ENCODE measurements around the gene FMNL2.
A peak's percentile ranks its signal among the peaks of the same experiment; 100 is the strongest.
"Not testable (repeated sequence)": the region's sequence is repeated elsewhere in the genome, so short reads cannot be mapped to it uniquely, and the experiment has no call there.

FMNL2 gene

DNA sequence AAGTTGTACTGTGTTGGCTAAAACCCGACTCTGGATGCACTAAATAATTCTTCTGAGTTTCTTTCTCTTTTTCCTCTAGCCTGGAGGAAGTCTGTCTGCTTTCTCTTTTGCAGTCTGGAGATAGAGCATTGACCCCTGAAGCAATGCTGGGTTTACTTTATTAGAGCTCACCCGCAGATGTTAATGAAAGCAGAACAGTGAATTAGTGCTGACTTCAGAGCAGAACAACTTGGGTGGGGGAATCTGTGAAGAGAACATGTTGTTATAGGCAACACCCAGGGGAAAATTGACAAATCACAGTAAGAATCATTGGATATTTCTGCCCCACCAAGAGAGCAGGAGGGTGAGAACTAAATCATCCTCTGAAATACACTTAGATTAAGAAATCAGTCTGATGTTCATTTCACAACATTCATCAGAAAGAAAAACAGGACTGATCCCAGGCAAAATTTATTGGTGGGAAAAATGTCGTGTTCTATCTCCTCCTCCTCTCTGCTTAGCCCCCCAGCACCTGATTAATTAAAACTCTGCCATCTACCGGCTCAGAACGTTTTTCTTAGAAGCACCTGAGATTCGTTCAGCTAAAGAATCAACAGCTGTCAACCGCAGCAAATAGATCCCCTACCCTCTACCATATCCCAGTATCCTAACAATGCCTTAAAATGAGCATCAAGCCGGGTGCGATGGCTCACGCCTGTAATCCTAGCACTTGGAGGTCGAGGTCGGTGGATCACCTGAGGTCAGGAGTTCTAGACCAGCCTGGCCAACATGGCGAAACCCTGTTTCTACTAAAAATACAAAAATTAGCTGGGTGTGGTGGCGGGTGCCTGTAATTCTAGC, 165.1 kb downstream of the FMNL2 start:
- DNase-seq, result peak; percentile 93

DNA sequence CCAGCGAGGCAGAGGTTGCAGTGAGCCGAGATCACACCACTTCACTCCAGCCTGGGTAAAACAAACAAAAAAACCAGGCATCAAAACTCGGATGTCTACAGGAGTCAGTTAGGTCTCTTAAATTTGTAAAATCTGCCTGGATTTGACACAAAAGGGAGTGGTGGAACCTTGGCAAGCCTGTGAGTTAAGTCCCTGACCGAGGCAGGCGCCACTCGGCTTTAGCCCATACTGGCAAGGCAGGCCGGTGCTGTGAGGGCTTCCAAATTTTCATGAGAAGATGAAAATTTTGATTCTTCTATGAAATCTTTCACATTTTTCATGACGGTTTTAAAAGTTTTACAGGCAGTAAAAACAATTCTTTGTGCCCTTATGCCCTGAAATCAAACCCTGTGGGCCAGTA, 165.8 kb downstream of the FMNL2 start:
- no peak for DNase-seq

GRCh38 chr2:152501666-152502065, 166.7 kb downstream of the FMNL2 start:
- DNase-seq, result no peak

DNA sequence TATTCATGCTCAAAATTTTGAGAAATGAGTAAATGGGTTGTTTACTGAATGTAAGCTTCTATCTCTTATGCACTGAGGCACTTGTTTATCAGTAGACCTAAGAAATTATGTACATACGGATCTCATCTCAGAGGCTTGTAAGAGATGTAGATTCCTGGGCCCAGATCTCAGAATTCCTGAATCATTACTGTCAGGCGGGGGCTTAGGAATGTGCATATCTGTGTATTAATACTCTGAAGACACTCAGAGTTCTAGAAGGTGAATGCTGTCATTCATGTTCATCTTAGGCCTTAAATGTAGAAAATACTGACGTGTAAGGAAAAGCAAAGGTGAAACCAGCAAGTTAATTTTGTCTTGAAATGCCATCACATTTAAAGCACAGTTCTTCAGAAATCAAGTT, 169.6 kb downstream of the FMNL2 start:
- no peak for DNase-seq

GRCh38 chr2:152505495-152505906, 170.5 kb downstream of the FMNL2 start:
- DNase-seq, result peak; percentile 84

DNA sequence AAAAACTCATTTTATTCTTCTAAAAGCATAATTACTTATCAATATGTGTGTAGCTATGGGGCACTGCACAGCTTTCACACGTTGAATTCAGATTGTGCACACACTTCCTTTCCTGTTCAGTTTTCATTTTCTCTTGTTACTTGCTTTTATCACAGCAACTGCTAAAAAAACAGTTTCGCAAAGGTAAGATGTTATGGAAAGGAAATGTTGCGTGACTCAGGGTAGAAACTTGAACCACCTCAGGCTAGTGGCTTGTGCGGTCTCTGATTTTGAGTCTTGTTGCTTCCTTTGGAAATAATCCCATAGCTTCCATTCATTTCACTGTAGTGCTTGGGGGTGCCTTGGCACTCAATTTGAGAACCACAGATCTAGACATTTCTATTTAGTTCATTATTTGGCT, 171.9 kb downstream of the FMNL2 start:
- DNase-seq, result no peak

DNA sequence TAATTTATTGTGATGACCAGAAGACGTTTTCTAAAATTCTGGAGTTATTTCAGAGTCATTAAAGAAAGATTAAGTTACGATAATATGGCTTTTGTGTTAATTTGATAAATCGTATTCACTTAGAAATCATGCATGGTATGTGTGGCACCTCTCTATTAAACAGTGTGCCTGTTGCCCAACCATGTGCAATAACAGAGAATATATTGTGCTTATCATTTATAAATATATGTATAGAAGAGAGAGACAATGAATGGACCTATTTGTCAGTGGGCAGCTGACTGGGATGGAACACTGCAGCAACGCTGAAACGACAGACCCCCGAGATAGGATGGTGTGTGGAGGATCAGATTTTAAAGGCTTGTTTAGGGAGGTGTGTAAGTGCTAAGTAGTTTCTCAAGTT, 172.9 kb downstream of the FMNL2 start:
- no peak for DNase-seq

GRCh38 chr2:152508446-152508845, 173.5 kb downstream of the FMNL2 start:
- no peak for DNase-seq

- no peak for DNase-seq
Observed at GRCh38 chr2:152509772-152510491, 175.0 kb downstream of the FMNL2 start.

- DNase-seq, result no peak
Observed at GRCh38 chr2:152510621-152511020, 175.6 kb downstream of the FMNL2 start.

DNA sequence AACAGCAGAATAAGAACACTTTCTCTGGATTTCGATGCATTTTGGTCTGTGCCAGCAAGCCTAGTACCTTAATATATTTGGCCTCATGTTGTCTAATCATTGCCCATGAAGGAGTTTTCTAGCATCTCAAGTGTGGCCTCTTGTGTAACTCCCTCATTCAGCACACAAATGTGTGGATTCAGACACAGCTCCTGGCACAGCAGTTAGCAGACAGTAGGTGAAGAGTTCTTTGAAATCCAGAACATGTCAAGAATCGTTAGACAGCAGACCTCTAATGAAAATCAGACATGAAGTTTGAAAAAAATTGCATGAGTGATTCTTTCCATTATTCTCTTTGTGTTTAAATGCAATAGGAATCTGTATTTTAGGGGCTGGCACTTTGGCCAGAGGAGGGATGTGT, 177.0 kb downstream of the FMNL2 start:
- DNase-seq, result no peak

DNA sequence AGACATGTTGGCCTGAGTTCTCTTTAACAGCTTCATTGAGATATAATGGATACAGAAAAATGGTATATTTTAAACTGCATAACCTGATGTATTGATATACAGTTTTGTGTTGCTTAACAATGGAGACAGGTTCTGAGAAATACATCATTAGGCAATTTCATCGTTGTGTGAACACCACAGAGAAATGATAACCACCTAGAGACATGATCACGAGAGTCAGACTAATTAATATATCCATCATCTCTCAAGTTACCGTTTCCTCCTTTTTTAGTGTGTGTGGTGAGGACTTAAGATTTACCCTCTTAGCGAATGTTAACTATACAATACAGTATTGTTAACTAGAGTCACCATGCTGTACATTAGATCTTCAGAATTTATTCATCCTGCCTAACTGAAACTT, 178.1 kb downstream of the FMNL2 start:
- no peak for DNase-seq

DNA sequence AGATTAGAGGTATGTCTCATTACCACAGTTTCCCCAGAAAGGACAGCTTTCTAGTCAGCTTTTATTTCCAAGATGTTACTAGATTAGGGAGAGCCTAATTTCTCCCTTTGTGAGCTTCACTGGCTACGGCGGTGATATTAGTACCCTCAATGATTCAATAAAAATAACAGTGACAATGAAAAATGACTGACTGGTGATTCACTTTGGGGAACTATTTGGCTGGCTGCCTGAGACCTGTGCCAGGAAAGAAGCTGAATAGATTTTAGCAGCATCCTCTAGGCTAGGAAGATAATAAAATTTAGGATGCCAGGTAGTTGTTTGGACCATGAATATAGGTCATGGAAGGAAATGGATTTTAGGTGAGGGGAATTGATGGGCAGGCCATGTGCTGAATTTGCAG, 178.7 kb downstream of the FMNL2 start:
- DNase-seq, result no peak

- DNase-seq, result no peak
Observed at GRCh38 chr2:152518034-152518433, 183.1 kb downstream of the FMNL2 start.

DNA sequence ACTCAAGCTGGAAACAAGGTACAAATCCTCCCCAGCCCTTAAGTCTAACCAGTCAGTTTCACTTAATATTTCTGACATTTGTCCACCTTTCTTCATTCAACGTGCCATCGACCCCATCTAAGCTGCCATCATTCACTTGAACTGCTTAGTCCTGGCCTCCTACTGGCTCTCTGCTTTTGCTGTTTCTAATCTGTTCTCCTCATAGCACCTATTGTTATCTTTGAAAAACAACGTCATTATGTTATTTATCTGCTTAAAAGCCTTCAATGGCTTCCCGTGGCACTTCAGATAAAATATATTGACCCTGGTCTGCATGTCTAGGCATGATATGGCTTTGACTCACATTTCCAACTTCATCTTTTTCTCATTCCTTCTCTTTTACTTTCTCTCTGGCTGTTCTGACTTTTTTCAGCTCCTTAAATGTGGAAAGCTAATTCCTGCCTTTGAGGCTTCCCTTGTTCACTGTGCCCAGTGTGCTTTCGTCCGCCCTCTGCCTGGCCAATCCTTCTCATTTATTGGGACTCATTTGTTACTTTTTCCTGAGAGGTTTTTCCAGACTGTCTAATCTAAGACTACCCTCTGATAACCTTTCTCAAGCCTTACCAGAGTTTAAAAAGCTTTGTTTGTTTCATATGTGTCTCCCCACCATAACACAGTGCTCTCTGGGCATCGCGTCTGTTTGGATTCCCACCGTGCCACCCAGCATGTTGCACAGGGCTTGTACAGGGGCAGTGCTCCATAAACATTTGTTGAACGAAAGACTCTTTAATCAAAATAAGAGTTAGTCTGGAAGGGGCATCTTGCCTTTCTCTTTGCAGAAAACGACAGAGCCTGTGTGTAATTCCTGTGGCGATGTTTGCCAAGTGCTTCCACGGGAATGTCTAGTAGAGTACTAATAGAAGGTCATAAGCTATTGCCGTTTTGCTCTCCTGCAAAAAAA, 183.9 kb downstream of the FMNL2 start:
- no peak for DNase-seq

DNA sequence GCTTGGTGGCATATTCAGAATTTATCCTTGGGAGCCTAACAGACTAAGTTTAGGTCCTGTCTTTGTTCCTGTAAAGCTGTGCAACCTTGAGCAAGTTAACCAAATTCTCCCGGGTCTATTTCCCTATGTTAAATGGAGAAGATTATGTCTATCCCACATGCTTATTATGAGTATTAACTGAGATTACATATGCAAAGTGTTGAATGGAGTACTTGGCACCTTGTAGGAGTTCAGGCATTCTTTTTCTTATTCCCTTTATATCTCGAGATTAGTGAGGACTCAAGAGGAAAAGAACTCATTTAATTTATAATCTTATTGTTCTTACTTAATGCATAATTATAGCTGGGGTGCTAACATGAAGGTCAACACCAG, 184.6 kb downstream of the FMNL2 start:
- DNase-seq, result no peak

DNA sequence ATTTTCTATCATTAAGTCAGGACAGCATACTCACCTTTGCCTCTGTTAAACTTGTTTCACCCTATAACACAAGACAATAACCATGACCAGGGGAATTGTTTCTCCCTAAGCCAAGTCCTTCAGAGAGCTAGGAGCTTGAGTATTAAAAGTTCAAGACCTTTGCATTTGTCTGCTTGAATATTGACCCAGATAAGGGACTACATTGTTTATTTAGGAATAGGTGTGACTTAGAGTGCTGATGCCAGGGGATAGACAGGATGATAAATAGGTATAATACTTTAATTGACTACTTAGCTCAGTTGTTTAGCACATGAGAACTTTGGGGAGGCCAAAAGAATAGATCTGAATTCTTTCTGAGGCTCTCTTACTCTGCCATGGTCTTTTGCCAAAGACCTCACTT, 185.8 kb downstream of the FMNL2 start:
- DNase-seq, result no peak

DNA sequence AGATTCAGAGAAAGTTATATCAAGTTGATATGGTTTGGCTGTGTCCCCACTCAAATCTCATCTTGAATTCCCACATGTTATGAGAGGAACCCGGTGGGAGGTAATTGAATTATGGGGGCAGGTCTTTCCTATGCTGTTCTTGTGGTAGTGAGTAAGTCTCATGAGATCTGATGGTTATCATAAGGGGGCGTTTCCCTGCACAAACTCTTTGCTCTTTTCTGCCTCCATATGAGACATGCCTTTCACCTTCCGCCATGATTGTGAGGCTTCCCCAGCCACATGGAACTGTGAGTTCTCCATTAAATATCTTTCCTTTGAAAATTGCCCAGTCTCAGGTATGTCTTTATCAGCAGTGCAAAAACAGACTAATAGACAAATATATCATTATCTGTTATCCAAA, 187.5 kb downstream of the FMNL2 start:
- DNase-seq, result not testable (repeated sequence)

GRCh38 chr2:152523091-152523490, 188.1 kb downstream of the FMNL2 start:
- peak; percentile 35 for DNase-seq

DNA sequence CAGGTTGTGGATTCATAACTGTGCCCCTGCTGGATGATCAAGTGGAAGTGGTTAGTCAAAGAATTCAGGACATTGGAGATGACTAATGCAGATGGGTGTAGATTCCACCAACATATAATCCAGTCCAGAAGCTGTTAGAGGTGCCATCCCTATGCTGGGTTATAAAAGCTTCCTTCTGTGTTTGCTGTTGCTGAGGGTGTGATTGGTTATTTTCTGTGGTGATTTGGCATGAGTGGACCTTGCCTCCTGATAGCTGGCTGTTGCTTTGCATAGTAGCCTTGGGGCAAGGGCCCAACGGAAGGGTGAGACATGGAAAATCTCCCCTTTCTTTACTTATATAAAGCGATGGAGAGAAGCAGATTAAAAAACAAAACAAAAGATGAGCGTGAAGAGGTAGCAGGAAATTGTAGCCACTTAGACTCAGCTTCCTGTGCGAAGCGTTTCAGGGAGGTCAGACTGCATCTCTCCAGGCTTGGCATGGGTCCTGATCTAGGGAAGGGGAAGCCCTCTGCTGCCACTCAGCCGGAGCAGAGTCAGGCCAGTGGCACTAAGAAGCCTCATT, 190.4 kb downstream of the FMNL2 start:
- DNase-seq, result peak; percentile 25

- DNase-seq, result no peak
Observed at GRCh38 chr2:152529420-152530115, 194.6 kb downstream of the FMNL2 start.

DNA sequence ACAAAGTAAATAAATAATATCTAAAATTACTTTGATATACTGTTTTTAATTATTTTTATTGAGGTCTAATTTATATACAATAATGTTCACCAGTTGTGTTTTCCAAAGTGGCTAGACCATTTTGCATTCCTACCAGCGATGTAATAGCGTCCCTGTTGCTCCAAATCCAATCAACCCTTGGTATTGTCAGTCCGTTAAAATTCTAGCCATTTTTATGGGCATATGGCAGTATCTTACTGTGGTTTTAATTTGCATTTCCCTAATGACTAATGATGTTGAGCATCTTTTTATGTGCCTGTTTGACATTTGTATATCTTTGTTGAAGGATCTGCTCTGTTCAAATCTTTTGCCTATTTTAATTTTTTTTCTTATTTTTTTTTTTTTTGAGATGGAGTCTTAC, 197.3 kb downstream of the FMNL2 start:
- DNase-seq, result no peak

All from suppressor macrophage treated with lipopolysaccharide for 4 hours (primary cell).